OCI-LY7 (cell line): ENCODE results near the gene ISLR.

Source experiments
- CTCF ChIP-seq: fragments of 200-600 bp; sonication (generic); conservative IDR thresholded peaks from 2 replicates; pipeline ENCODE4 v1.5.1; 2014; ENCODE audit warnings: mild to moderate bottlenecking, antibody characterized with exemption, low read length, moderate library complexity, mixed read lengths
- EZH2phosphoT487 ChIP-seq: fragments of 200-600 bp; sonication (generic); IDR thresholded peaks from 2 replicates; pipeline ENCODE4 v1.6.1; 2018; ENCODE audit warnings: low read depth, borderline replicate concordance, mild to moderate bottlenecking, mixed run types, antibody characterized with exemption, low read length, moderate library complexity, mixed read lengths

- no peak for TF ChIP-seq CTCF
- TF ChIP-seq EZH2phosphoT487 = no peak
Observed at GRCh38 chr15:74212494-74212893, 39.0 kb downstream of the ISLR start.
